ENCODE results near the gene HIRA.

GRCh38 chr22:19292458-19293230, 138.9 kb downstream of the HIRA start:
- TF ChIP-seq MYBL2 (CRISPR knock-in tag; IDR thresholded peaks at IDR 0.05) (no peak), CTCF (IDR thresholded peaks at IDR 0.05) (no peak), IRF2 (CRISPR knock-in tag; IDR thresholded peaks at IDR 0.05; ENCODE audit: borderline replicate concordance, low read depth) (no peak), SOX15 (CRISPR knock-in tag; IDR thresholded peaks at IDR 0.05) (no peak)
